GM12878 (cell line): ENCODE data around the gene PRIMPOL. TPM values are rescaled to one million over a fixed set of nuclear protein-coding genes. Genes with fewer than 3 reads are reported as not detected.

Source experiments
- BRCA1 ChIP-seq: IDR thresholded peaks from 2 replicates; pipeline ENCODE4 v1.6.1; 2011; ENCODE audit warnings: low read depth, low read length, improper control_type of control experiment
- CHD2 ChIP-seq: IDR thresholded peaks from 2 replicates; pipeline ENCODE4 v1.6.1; 2011; ENCODE audit warnings: low read depth, low read length, improper control_type of control experiment, borderline replicate concordance
- DPF2 ChIP-seq: fragments of 450-650 bp; IDR thresholded peaks from 2 replicates; pipeline ENCODE4 v1.6.1; 2017; ENCODE audit warnings: mild to moderate bottlenecking
- MEF2B ChIP-seq: fragments of 450-650 bp; IDR thresholded peaks from 2 replicates; pipeline ENCODE4 v1.6.1; 2018; ENCODE audit warnings: mild to moderate bottlenecking, moderate library complexity; ENCODE audit not compliant: partially characterized antibody, poor library complexity, severe bottlenecking
- MTA2 ChIP-seq: fragments of 450-650 bp; IDR thresholded peaks from 2 replicates; pipeline ENCODE4 v1.6.1; 2016; ENCODE audit warnings: low read depth, mild to moderate bottlenecking, moderate library complexity
- NBN ChIP-seq: fragments of 450-650 bp; IDR thresholded peaks from 2 replicates; pipeline ENCODE4 v1.6.1; 2016
- RFX5 ChIP-seq: IDR thresholded peaks from 2 replicates; pipeline ENCODE4 v1.6.1; 2011; ENCODE audit warnings: low read depth, low read length, improper control_type of control experiment
- SREBF1 ChIP-seq: IDR thresholded peaks from 2 replicates; pipeline ENCODE4 v1.6.1; 2012; ENCODE audit warnings: mild to moderate bottlenecking, low read length
- TARDBP ChIP-seq: IDR thresholded peaks from 2 replicates; pipeline ENCODE4 v1.6.1; 2016; ENCODE audit warnings: borderline replicate concordance
- YBX1 ChIP-seq: fragments of 450-650 bp; IDR thresholded peaks from 2 replicates; pipeline ENCODE4 v1.6.1; 2016; ENCODE audit warnings: antibody characterized with exemption
- YY1 ChIP-seq: IDR thresholded peaks from 2 replicates; pipeline ENCODE4 v1.6.1; 2011; ENCODE audit warnings: low read depth, mild to moderate bottlenecking, low read length
- ZZZ3 ChIP-seq: IDR thresholded peaks from 2 replicates; pipeline ENCODE4 v1.6.1; 2011; ENCODE audit warnings: low read depth; ENCODE audit not compliant: control insufficient read depth, insufficient read length
- polyA plus RNA-seq, 11 experiments: library from polyadenylated mRNA; depleted of rRNA in 4 of 11; unstranded in 6 of 11; stranded (reverse) in 5 of 11; fragments of >200 nt; fragmentation: Nextera tagmentation in 4 of 11; fragmentation: Illumina TruSeq in 1 of 11; extraction: Ambion mirVana in 4 of 11; extraction: Trizol in 1 of 11; gene quantifications; 1 replicate in 1 of 11; 2 replicates in 10 of 11; pipeline versions ENCODE4 v1.2.1 to v1.2.3, GENCODE V29; 2011 to 2016; ENCODE audit warnings: inconsistent platforms in 2 of 11, missing spikeins in 2 of 11, low read depth in 1 of 11
- total RNA-seq, 4 experiments: library from RNA; depleted of rRNA in 3 of 4; stranded (reverse); fragments of >200 nt in 3 of 4; fragmentation: Illumina TruSeq in 1 of 4; extraction: Trizol in 1 of 4; gene quantifications; 2 replicates each; pipeline versions ENCODE4 v1.2.1 to v1.2.3, GENCODE V29; 2013 to 2021
- TF ChIP-seq, protein P1 (sequence below): IDR thresholded peaks from 2 replicates; pipeline ENCODE4 v1.6.1; 2012; ENCODE audit warnings: improper control_type of control experiment, low read depth, low read length; ENCODE audit not compliant: insufficient replicate concordance
- TF ChIP-seq, protein P2 (sequence below): IDR thresholded peaks from 2 replicates; pipeline ENCODE4 v1.6.1; 2011; ENCODE audit warnings: low read depth, low read length, improper control_type of control experiment, borderline replicate concordance
- TF ChIP-seq, protein P3 (sequence below): fragments of 450-650 bp; IDR thresholded peaks from 2 replicates; pipeline ENCODE4 v1.6.1; 2017; ENCODE audit warnings: borderline replicate concordance

PRIMPOL gene
- total and polyA plus RNA-seq, 10 of the 15 experiments (the other 5 are each of a cell fraction or from before 2014, with no cell fraction given), result 10.6 to 23.7 (median 14.0) TPM

DNA sequence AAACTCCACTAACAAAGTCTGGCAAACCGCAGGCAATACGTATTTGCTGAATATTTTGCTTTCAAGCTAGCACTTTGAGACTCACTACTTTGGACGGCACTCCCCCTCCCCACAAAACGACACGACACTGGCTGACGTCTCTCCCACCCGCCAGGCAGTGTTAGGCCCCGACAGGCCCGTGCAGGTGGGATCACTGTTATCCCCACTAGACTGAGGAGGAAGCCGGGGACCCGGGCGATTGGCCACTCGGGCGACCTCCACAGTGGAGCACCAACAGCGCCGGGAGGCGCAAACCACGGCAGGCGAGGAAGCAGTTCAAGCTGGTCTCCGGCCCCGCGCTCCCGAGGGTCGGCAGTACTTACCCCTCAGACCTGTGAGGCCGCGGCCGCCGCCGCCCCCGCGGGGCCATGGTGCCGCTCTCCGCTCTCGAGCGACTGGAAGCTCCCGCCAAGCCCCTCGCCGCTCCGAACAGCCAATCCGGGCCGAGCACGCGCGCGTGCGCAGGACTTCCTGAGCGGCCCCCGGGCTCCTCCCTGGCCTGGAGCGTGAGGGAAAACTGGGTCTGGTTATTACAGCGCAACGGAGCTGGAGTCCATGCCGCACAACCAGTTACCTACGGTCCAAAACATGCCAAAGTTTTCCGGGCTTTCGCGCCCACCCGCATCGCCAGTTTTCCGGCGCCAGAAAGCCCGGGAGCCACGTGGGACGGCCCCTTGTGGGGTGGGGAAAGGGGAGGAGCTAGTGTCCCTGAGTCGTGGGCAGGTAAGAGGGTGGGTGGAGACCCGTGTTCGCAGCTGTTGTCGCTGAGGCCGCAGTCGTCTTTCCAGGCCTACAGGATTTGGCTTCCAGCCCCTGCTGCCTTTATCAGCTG lies 84.4 kb downstream of the PRIMPOL start, which contains the start of gene CENPU (continued):
- TF ChIP-seq, protein P1, sequence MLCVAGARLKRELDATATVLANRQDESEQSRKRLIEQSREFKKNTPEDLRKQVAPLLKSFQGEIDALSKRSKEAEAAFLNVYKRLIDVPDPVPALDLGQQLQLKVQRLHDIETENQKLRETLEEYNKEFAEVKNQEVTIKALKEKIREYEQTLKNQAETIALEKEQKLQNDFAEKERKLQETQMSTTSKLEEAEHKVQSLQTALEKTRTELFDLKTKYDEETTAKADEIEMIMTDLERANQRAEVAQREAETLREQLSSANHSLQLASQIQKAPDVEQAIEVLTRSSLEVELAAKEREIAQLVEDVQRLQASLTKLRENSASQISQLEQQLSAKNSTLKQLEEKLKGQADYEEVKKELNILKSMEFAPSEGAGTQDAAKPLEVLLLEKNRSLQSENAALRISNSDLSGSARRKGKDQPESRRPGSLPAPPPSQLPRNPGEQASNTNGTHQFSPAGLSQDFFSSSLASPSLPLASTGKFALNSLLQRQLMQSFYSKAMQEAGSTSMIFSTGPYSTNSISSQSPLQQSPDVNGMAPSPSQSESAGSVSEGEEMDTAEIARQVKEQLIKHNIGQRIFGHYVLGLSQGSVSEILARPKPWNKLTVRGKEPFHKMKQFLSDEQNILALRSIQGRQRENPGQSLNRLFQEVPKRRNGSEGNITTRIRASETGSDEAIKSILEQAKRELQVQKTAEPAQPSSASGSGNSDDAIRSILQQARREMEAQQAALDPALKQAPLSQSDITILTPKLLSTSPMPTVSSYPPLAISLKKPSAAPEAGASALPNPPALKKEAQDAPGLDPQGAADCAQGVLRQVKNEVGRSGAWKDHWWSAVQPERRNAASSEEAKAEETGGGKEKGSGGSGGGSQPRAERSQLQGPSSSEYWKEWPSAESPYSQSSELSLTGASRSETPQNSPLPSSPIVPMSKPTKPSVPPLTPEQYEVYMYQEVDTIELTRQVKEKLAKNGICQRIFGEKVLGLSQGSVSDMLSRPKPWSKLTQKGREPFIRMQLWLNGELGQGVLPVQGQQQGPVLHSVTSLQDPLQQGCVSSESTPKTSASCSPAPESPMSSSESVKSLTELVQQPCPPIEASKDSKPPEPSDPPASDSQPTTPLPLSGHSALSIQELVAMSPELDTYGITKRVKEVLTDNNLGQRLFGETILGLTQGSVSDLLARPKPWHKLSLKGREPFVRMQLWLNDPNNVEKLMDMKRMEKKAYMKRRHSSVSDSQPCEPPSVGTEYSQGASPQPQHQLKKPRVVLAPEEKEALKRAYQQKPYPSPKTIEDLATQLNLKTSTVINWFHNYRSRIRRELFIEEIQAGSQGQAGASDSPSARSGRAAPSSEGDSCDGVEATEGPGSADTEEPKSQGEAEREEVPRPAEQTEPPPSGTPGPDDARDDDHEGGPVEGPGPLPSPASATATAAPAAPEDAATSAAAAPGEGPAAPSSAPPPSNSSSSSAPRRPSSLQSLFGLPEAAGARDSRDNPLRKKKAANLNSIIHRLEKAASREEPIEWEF, result no peak
- TF ChIP-seq CHD2, result peak; percentile 80; the same call in 1 of the 2 replicates
- TF ChIP-seq BRCA1, result no peak
- peak; percentile 81; the same call in 1 of the 2 replicates for TF ChIP-seq DPF2
- no peak for TF ChIP-seq SREBF1
- no peak; the same call in 1 of the 2 replicates for TF ChIP-seq TARDBP
- no peak for TF ChIP-seq YBX1
- TF ChIP-seq, protein P2, sequence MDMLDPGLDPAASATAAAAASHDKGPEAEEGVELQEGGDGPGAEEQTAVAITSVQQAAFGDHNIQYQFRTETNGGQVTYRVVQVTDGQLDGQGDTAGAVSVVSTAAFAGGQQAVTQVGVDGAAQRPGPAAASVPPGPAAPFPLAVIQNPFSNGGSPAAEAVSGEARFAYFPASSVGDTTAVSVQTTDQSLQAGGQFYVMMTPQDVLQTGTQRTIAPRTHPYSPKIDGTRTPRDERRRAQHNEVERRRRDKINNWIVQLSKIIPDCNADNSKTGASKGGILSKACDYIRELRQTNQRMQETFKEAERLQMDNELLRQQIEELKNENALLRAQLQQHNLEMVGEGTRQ, result peak; percentile 22; the same call in 1 of the 2 replicates
- 0 out of 2 replicates have a peak, but pooled peaks have one; percentile 28 for TF ChIP-seq MTA2
- peak; percentile 98 for TF ChIP-seq NBN
- TF ChIP-seq YY1, result peak; percentile 94
- TF ChIP-seq MEF2B, result peak; percentile 50
- no peak for TF ChIP-seq ZZZ3
- TF ChIP-seq RFX5, result peak; percentile 72; the same call in 1 of the 2 replicates
- TF ChIP-seq, protein P3, sequence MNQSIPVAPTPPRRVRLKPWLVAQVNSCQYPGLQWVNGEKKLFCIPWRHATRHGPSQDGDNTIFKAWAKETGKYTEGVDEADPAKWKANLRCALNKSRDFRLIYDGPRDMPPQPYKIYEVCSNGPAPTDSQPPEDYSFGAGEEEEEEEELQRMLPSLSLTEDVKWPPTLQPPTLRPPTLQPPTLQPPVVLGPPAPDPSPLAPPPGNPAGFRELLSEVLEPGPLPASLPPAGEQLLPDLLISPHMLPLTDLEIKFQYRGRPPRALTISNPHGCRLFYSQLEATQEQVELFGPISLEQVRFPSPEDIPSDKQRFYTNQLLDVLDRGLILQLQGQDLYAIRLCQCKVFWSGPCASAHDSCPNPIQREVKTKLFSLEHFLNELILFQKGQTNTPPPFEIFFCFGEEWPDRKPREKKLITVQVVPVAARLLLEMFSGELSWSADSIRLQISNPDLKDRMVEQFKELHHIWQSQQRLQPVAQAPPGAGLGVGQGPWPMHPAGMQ, result no peak
